IMR-90 (cell line): ENCODE results near the gene DCDC2.
"Not testable (repeated sequence)": the region's sequence is repeated elsewhere in the genome, so short reads cannot be mapped to it uniquely, and the experiment has no call there.

Source experiments
- CEBPB ChIP-seq: IDR thresholded peaks from 2 replicates; pipeline ENCODE4 v1.6.1; 2012; ENCODE audit warnings: low read depth, low read length, improper control_type of control experiment
- MAFK ChIP-seq: IDR thresholded peaks from 2 replicates; pipeline ENCODE4 v1.6.1; 2012; ENCODE audit warnings: low read depth, low read length, improper control_type of control experiment
- MXI1 ChIP-seq: IDR thresholded peaks from 2 replicates; pipeline ENCODE4 v1.6.1; 2012; ENCODE audit warnings: low read depth, mild to moderate bottlenecking, low read length, moderate library complexity, borderline replicate concordance
- NFE2L2 ChIP-seq: fragments of 150-350 bp; IDR thresholded peaks from 2 replicates; pipeline ENCODE4 v1.6.1; 2016; ENCODE audit warnings: low read depth, mild to moderate bottlenecking, low read length
- POLR2A ChIP-seq: IDR thresholded peaks from 2 replicates; pipeline ENCODE4 v1.6.1; 2012; ENCODE audit warnings: mild to moderate bottlenecking, low read depth, low read length
- SMC3 ChIP-seq: fragments of 150-350 bp; IDR thresholded peaks from 2 replicates; pipeline ENCODE4 v1.6.1; 2016; ENCODE audit warnings: low read depth, mild to moderate bottlenecking, antibody characterized with exemption, low read length, moderate library complexity
- TF ChIP-seq, protein P1 (sequence below): conservative IDR thresholded peaks from 2 replicates; pipeline ENCODE4 v1.5.1; 2012; ENCODE audit warnings: mild to moderate bottlenecking, low read depth, low read length, improper control_type of control experiment
- TF ChIP-seq, protein P2 (sequence below): fragments of 150-350 bp; IDR thresholded peaks from 2 replicates; pipeline ENCODE4 v1.6.1; 2016; ENCODE audit warnings: low read depth, mild to moderate bottlenecking, low read length, moderate library complexity, borderline replicate concordance

DNA sequence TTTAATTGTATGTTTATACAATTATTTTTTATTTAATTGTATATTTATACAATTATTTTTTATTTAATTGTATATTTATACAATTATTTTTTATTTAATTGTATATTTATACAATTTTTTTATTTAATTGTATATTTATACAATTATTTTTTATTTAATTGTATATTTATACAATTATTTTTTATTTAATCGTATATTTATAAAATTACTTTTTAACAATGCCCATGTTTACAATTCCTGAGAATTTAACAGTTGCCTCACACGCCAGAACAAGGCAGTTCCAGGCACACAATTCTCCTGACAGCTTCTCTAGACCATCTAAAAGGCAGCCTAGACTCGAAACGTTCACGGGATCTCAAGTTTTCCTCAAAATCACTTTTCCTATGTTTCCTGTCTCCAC lies 4.5 kb upstream of the DCDC2 start:
- TF ChIP-seq, protein P1, sequence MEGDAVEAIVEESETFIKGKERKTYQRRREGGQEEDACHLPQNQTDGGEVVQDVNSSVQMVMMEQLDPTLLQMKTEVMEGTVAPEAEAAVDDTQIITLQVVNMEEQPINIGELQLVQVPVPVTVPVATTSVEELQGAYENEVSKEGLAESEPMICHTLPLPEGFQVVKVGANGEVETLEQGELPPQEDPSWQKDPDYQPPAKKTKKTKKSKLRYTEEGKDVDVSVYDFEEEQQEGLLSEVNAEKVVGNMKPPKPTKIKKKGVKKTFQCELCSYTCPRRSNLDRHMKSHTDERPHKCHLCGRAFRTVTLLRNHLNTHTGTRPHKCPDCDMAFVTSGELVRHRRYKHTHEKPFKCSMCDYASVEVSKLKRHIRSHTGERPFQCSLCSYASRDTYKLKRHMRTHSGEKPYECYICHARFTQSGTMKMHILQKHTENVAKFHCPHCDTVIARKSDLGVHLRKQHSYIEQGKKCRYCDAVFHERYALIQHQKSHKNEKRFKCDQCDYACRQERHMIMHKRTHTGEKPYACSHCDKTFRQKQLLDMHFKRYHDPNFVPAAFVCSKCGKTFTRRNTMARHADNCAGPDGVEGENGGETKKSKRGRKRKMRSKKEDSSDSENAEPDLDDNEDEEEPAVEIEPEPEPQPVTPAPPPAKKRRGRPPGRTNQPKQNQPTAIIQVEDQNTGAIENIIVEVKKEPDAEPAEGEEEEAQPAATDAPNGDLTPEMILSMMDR: not testable (repeated sequence)
- TF ChIP-seq MXI1, MAFK, SMC3, POLR2A, CEBPB, NFE2L2: not testable (repeated sequence)
- TF ChIP-seq, protein P2, sequence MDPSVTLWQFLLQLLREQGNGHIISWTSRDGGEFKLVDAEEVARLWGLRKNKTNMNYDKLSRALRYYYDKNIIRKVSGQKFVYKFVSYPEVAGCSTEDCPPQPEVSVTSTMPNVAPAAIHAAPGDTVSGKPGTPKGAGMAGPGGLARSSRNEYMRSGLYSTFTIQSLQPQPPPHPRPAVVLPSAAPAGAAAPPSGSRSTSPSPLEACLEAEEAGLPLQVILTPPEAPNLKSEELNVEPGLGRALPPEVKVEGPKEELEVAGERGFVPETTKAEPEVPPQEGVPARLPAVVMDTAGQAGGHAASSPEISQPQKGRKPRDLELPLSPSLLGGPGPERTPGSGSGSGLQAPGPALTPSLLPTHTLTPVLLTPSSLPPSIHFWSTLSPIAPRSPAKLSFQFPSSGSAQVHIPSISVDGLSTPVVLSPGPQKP: not testable (repeated sequence)
